HepG2 (cell line): ENCODE measurements around the gene SPI1. TPM values are rescaled to one million over a fixed set of nuclear protein-coding genes. Genes with fewer than 3 reads are reported as not detected.

ENCODE experiments used
- ATAC-seq: fragments of 200-7000 bp; cut with Tn5 transposase; 3 replicates; pipeline ENCODE4 v1.9.1; 2020; ENCODE audit warnings: mild to moderate bottlenecking, moderate library complexity
- BruUV-seq: library from RNA; stranded (reverse); fragments of 400-500 nt; replicated peaks from 2 replicates; lab custom pipeline; 2021; lab: Mats Ljungman, UMichigan
- CTCF ChIA-PET: fragments of 300-600 bp; formaldehyde crosslinking; extraction: SDS; loops from one replicate; lab custom pipeline; 2021; ENCODE audit warnings: low total read pairs, inconsistent platforms, low intra/inter-chr PET ratio; lab: Yijun Ruan, JAX
- POLR2A ChIA-PET: fragments of 350-600 bp; sonication (Branson Sonifier 250); formaldehyde crosslinking; loops from one replicate; lab custom pipeline; 2020; ENCODE audit warnings: antibody characterized with exemption, inconsistent platforms; lab: Yijun Ruan, JAX
- DNase-seq: peaks from one replicate; pipeline ENCODE4 v3.0.0-alpha.2; 2015; ENCODE audit warnings: low spot score
- FAIRE-seq: peaks from 3 replicates; lab custom pipeline; 2011; peaks lifted over from hg19 to GRCh38; lab: Jason Lieb, UNC
- H2AFZ ChIP-seq: one replicate; pipeline ENCODE4 v1.6.1; 2011; ENCODE audit warnings: low read length, inconsistent platforms
- H3K27ac ChIP-seq: fragments of 300-600 bp; 3 replicates; pipeline ENCODE4 v1.8.0; 2011; ENCODE audit warnings: mixed run types, mild to moderate bottlenecking, mixed read lengths, low read length, inconsistent platforms; ENCODE audit not compliant: insufficient read depth; ENCODE audit errors: extremely low read length
- H3K27me3 ChIP-seq, 2 experiments: fragments of 200-600 bp in 1 of 2; 2 replicates in 1 of 2; 3 replicates in 1 of 2; pipeline versions ENCODE4 v1.6.0 to v1.8.0; 2011; ENCODE audit warnings: low read length in 2 of 2, mild to moderate bottlenecking in 2 of 2, moderate library complexity in 2 of 2, inconsistent platforms in 1 of 2; ENCODE audit not compliant: insufficient read depth in 2 of 2, control insufficient read depth in 1 of 2
- H3K36me3 ChIP-seq, 2 experiments: fragments of 200-600 bp in 1 of 2; replicated peaks in 1 of 2; 2 replicates in 1 of 2; 3 replicates in 1 of 2; pipeline versions ENCODE4 v1.5.1 to v1.8.0; 2011; ENCODE audit warnings: low read length in 2 of 2, inconsistent platforms in 1 of 2; ENCODE audit not compliant: insufficient read depth in 2 of 2, control insufficient read depth in 1 of 2
- H3K4me1 ChIP-seq: 2 replicates; pipeline ENCODE4 v1.5.1; 2012; ENCODE audit warnings: low read length, inconsistent platforms; ENCODE audit not compliant: insufficient read depth
- H3K4me2 ChIP-seq: 2 replicates; pipeline ENCODE4 v1.6.0; 2011; ENCODE audit warnings: low read depth, low read length, inconsistent platforms
- H3K4me3 ChIP-seq, 3 experiments: fragments of 200-600 bp in 1 of 3; sonication (generic), shearing (Covaris generic) in 1 of 3; replicated peaks in 1 of 3; 2 replicates each; pipeline ENCODE4 v1.5.1; 2011 to 2016; ENCODE audit warnings: low read length in 3 of 3, inconsistent platforms in 2 of 3, low read depth in 2 of 3, mild to moderate bottlenecking in 2 of 3, control low read depth in 1 of 3, mixed read lengths in 1 of 3; ENCODE audit not compliant: insufficient read depth in 1 of 3
- H3K79me2 ChIP-seq: one replicate; pipeline ENCODE4 v1.6.1; 2011; ENCODE audit warnings: low read length, inconsistent platforms; ENCODE audit not compliant: insufficient read depth
- H3K9ac ChIP-seq: 2 replicates; pipeline ENCODE4 v1.6.0; 2011; ENCODE audit warnings: mild to moderate bottlenecking, low read depth, low read length, inconsistent platforms; ENCODE audit not compliant: insufficient read depth
- H3K9me3 ChIP-seq: 2 replicates; pipeline ENCODE4 v1.5.1; 2012; ENCODE audit warnings: mild to moderate bottlenecking, low read length
- H4K20me1 ChIP-seq: 2 replicates; pipeline ENCODE4 v1.6.0; 2011; ENCODE audit warnings: inconsistent platforms, mild to moderate bottlenecking, low read length, moderate library complexity; ENCODE audit not compliant: insufficient read depth
- AGO2 ChIP-seq: fragments of 200-400 bp; formaldehyde crosslinking; optimal IDR thresholded peaks from 2 replicates; pipeline ENCODE3; 2017; ENCODE audit warnings: mild to moderate bottlenecking, low read depth, low read length, moderate library complexity
- ATF7 ChIP-seq, 2 experiments: fragments of 450-650 bp in 1 of 2; sonication (generic) in 1 of 2; formaldehyde crosslinking in 1 of 2; IDR thresholded peaks; 2 replicates each; pipeline versions ENCODE4 v1.4.0 to v1.6.1; 2016 to 2020; ENCODE audit warnings: antibody characterized with exemption in 1 of 2, mild to moderate bottlenecking in 1 of 2, missing genetic modification reagents in 1 of 2
- DBP ChIP-seq: sonication (generic); formaldehyde crosslinking; IDR thresholded peaks from 2 replicates; pipeline ENCODE4 v1.4.0; 2020; ENCODE audit warnings: missing genetic modification reagents; ENCODE audit errors: not compliant biosample characterization
- HNRNPK ChIP-seq: fragments of 200-400 bp; formaldehyde crosslinking; IDR thresholded peaks from 2 replicates; pipeline ENCODE4 v1.6.1; 2018; ENCODE audit warnings: low read length, low read depth, moderate library complexity, mild to moderate bottlenecking; ENCODE audit not compliant: poor library complexity, severe bottlenecking
- HOXD1 ChIP-seq: sonication (generic); formaldehyde crosslinking; IDR thresholded peaks from 2 replicates; pipeline ENCODE4 v1.5.0; 2020; ENCODE audit warnings: missing genetic modification reagents
- KLF6 ChIP-seq: IDR thresholded peaks from 2 replicates; pipeline ENCODE4 v1.8.0; 2016; ENCODE audit warnings: missing biosample characterization, missing genetic modification reagents
- MAFG ChIP-seq: sonication (generic); formaldehyde crosslinking; IDR thresholded peaks from 2 replicates; pipeline ENCODE4 v1.5.1; 2020; ENCODE audit warnings: mild to moderate bottlenecking, missing genetic modification reagents
- PATZ1 ChIP-seq: sonication (generic); formaldehyde crosslinking; IDR thresholded peaks from 2 replicates; pipeline ENCODE4 v1.4.0; 2020; ENCODE audit warnings: missing genetic modification reagents
- SOX13 ChIP-seq, 3 experiments: fragments of 450-650 bp in 1 of 3; sonication (generic) in 1 of 3; formaldehyde crosslinking in 1 of 3; IDR thresholded peaks in 2 of 3; conservative IDR thresholded peaks in 1 of 3; 2 replicates each; pipeline versions ENCODE4 v1.5.0 to v1.6.1; 2016 to 2020; ENCODE audit warnings: antibody characterized with exemption in 1 of 3, mild to moderate bottlenecking in 1 of 3, missing compliant biosample characterization in 1 of 3, missing genetic modification reagents in 1 of 3, moderate library complexity in 1 of 3
- TAF1 ChIP-seq: sonication (generic); formaldehyde crosslinking; IDR thresholded peaks from 2 replicates; pipeline ENCODE4 v1.4.0; 2020; ENCODE audit warnings: missing genetic modification reagents
- ZFAT ChIP-seq: sonication (generic); formaldehyde crosslinking; conservative IDR thresholded peaks from 2 replicates; pipeline ENCODE4 v1.8.1; 2023; ENCODE audit warnings: missing genetic modification reagents, inconsistent platforms
- ZGPAT ChIP-seq: IDR thresholded peaks from 2 replicates; pipeline ENCODE4 v1.6.1; 2016; ENCODE audit warnings: mild to moderate bottlenecking
- ZNF263 ChIP-seq: sonication (generic); formaldehyde crosslinking; IDR thresholded peaks from 2 replicates; pipeline ENCODE4 v1.4.0; 2020; ENCODE audit warnings: missing genetic modification reagents
- ZNF543 ChIP-seq: sonication (generic); formaldehyde crosslinking; IDR thresholded peaks from 2 replicates; pipeline ENCODE4 v1.4.0; 2020; ENCODE audit warnings: mild to moderate bottlenecking, missing genetic modification reagents
- ZNF580 ChIP-seq: IDR thresholded peaks from 2 replicates; pipeline ENCODE4 v1.6.1; 2016; ENCODE audit warnings: low read depth, borderline replicate concordance
- ZNF619 ChIP-seq: sonication (generic); formaldehyde crosslinking; IDR thresholded peaks from 2 replicates; pipeline ENCODE4 v1.4.0; 2020; ENCODE audit warnings: mild to moderate bottlenecking, missing genetic modification reagents
- ZNF747 ChIP-seq: sonication (generic); formaldehyde crosslinking; IDR thresholded peaks from 2 replicates; pipeline ENCODE4 v1.8.1; 2023; ENCODE audit warnings: missing genetic modification reagents, mild to moderate bottlenecking, borderline replicate concordance
- WGBS: methylation state at CpG from one replicate; pipeline ENCODE4 v1.1.6; 2017; ENCODE audit warnings: low lambda C conversion rate; 5-methylcytosine and 5-hydroxymethylcytosine counted together
- in situ Hi-C: cut with HindIII; loops from 2 replicates; pipeline ENCODE4 v1.10.0; 2017; ENCODE audit warnings: low pct_unique_long_range_greater_than_20kb; ENCODE audit not compliant: extremely low pct_ligation_motif_present
- intact Hi-C: fragments of 100-400 bp; cut with micrococcal nuclease; formaldehyde crosslinking; loops from one replicate; pipeline ENCODE4 v1.10.0; 2022; ENCODE audit not compliant: unreplicated experiment
- polyA plus RNA-seq, 8 experiments: library from polyadenylated mRNA; depleted of rRNA in 3 of 8; stranded (reverse) in 7 of 8; unstranded in 1 of 8; fragments of >200 nt; fragmentation: Illumina TruSeq in 4 of 8; extraction: Trizol in 4 of 8; gene quantifications; 2 replicates each; pipeline versions ENCODE4 v1.2.1 to v1.2.3, GENCODE V29; 2011 to 2016; ENCODE audit warnings: low read depth in 4 of 8, missing spikeins in 1 of 8, mixed read lengths in 1 of 8; ENCODE audit not compliant: insufficient read depth in 1 of 8
- total RNA-seq, 5 experiments: library from RNA; depleted of rRNA; stranded (reverse); fragments of >200 nt; fragmentation: Illumina TruSeq; extraction: Trizol; gene quantifications; 2 replicates each; pipeline ENCODE4 v1.2.3, GENCODE V29; 2016; ENCODE audit warnings: low read depth in 1 of 5

SPI1 gene
- total and polyA plus RNA-seq, 2 of the 13 experiments (the other 11 are each of a cell fraction or from before 2014, with no cell fraction given), result not detected

- WGBS, result 1% methylated on average over 52 of the region's 62 CpGs
- no TSS peak for BruUV-seq
- intact Hi-C loops (loop anchor here (2.0 kb wide), 1 partner anchor 18 kb away; the partner anchor contains the start of gene SLC39A13), in situ Hi-C loops (no loop called here)
- ATAC-seq (peak; percentile 86), FAIRE-seq (peak; percentile 68), DNase-seq (peak; percentile 93)
- Histone ChIP-seq H3K4me1 (peaks cover 37% of the 10 kb centered on the region), H3K79me2 (peaks cover 23% of the 10 kb centered on the region), H3K27ac (peak within 1 kb of the TSS; percentile 89), H3K4me3 (peak within 1 kb of the TSS; percentile 73 to 99 (median 97)), H3K36me3 (peaks cover 12 to 27% of the 10 kb centered on the region in 2 experiments), H3K9ac (peak within 1 kb of the TSS; percentile 91), H4K20me1 (no peaks in the 10 kb centered on the region), H3K4me2 (peak within 1 kb of the TSS; percentile 99), H3K9me3 (no peaks in the 10 kb centered on the region), H3K27me3 (no peaks in the 10 kb centered on the region; a peak in 1 of 5 replicates), H2AFZ (peak within 1 kb of the TSS; percentile 95)
- POLR2A ChIA-PET, result interaction anchor here (0.7 to 5.1 kb wide), 16 partner anchors 8 to 422 kb away, joined by 3 to 68 read pairs (median 5); partner anchors contain the start of genes DDB2, NUP160 and SLC39A13
- CTCF ChIA-PET, result no interaction called here
- TF ChIP-seq DBP (CRISPR knock-in tag), result no peak
- 0 out of 2 replicates have a peak, but pooled peaks have one; percentile 43 for TF ChIP-seq HOXD1 (CRISPR knock-in tag)
- TF ChIP-seq ZGPAT (CRISPR knock-in tag), result peak; percentile 42; the same call in 1 of the 2 replicates
- no peak; the same call in 1 of the 2 replicates for TF ChIP-seq ZNF619 (CRISPR knock-in tag)
- TF ChIP-seq ZNF543 (CRISPR knock-in tag), result peak; percentile 21; the same call in 1 of the 2 replicates
- no peak for TF ChIP-seq PATZ1 (CRISPR knock-in tag)
- 0 out of 2 replicates have a peak, but pooled peaks have one; percentile 42 for TF ChIP-seq KLF6 (CRISPR knock-in tag)
- TF ChIP-seq TAF1 (CRISPR knock-in tag), result peak; percentile 92
- no peak for TF ChIP-seq AGO2
- peak; percentile 100 for TF ChIP-seq ZFAT (CRISPR knock-in tag)
- TF ChIP-seq ZNF263 (CRISPR knock-in tag), result 0 out of 2 replicates have a peak, but pooled peaks have one; percentile 2
- no peak for TF ChIP-seq SOX13 (IDR thresholded peaks at IDR 0.05)
- no peak; a peak in 1 of 4 replicates for TF ChIP-seq SOX13 (CRISPR knock-in tag; conservative IDR thresholded peaks at IDR 0.05 in 1 of 2, IDR thresholded peaks at IDR 0.05 in 1 of 2)
- no peak for TF ChIP-seq ZNF747 (CRISPR knock-in tag)
- no peak for TF ChIP-seq MAFG
- no peak for TF ChIP-seq ATF7 (IDR thresholded peaks at IDR 0.05)
- TF ChIP-seq ATF7 (CRISPR knock-in tag; IDR thresholded peaks at IDR 0.05), result no peak
- TF ChIP-seq HNRNPK, result peak; percentile 57
- TF ChIP-seq ZNF580, result 0 out of 2 replicates have a peak, but pooled peaks have one; percentile 16
Observed at GRCh38 chr11:47426062-47426956, 48.0 kb upstream of the SPI1 start, which contains the start of gene PSMC3. Gene PSMC3 (minus strand): TSS chr11:47426439. CDS start chr11:47426279, 160 bp downstream.
